Astrocyte of the spinal cord (primary cell): Measurements from ENCODE around the gene UBE2Z.
"Not testable (repeated sequence)": the region's sequence is repeated elsewhere in the genome, so short reads cannot be mapped to it uniquely, and the experiment has no call there.

Source experiments
- DNase-seq: peaks from one replicate; pipeline ENCODE4 v3.0.0; 2011; ENCODE audit warnings: low read depth, low spot score
- H3K4me3 ChIP-seq: 2 replicates; pipeline ENCODE4 v1.5.1; 2011; ENCODE audit warnings: low read depth, mild to moderate bottlenecking, low read length, moderate library complexity
- in situ Hi-C: cut with HindIII; loops from 2 replicates; pipeline ENCODE4 v1.10.0; 2017; ENCODE audit warnings: low sequenced_read_pairs
- TF ChIP-seq, protein P1 (sequence below): IDR thresholded peaks from 2 replicates; pipeline ENCODE4 v1.5.1; 2012; ENCODE audit warnings: low read depth, mild to moderate bottlenecking, low read length, inconsistent platforms

UBE2Z gene

GRCh38 chr17:48928876-48929811 lies 20.9 kb downstream of the UBE2Z start:
- no peak for DNase-seq
- H3K4me3 ChIP-seq, result no peak overlapping the region
- TF ChIP-seq, protein P1, sequence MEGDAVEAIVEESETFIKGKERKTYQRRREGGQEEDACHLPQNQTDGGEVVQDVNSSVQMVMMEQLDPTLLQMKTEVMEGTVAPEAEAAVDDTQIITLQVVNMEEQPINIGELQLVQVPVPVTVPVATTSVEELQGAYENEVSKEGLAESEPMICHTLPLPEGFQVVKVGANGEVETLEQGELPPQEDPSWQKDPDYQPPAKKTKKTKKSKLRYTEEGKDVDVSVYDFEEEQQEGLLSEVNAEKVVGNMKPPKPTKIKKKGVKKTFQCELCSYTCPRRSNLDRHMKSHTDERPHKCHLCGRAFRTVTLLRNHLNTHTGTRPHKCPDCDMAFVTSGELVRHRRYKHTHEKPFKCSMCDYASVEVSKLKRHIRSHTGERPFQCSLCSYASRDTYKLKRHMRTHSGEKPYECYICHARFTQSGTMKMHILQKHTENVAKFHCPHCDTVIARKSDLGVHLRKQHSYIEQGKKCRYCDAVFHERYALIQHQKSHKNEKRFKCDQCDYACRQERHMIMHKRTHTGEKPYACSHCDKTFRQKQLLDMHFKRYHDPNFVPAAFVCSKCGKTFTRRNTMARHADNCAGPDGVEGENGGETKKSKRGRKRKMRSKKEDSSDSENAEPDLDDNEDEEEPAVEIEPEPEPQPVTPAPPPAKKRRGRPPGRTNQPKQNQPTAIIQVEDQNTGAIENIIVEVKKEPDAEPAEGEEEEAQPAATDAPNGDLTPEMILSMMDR, result no peak
- in situ Hi-C loops, result no loop called here

DNA sequence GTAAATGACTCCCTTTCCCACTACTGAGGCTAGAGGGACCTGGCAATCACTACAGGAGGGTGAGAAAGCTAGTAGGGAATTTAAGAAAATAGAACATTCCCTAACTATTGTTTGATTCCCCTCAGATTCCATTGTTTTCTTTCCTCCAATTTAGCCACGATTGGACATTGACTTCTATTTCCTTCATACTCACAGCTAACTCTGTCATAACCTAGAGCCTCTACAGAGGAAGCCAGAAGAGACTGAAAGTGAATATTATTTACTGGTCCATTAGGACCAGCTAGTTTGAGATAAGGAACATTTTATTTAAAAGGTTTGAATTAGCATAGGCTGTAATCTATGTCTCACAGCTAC lies 21.6 kb downstream of the UBE2Z start:
- no peak for DNase-seq
- TF ChIP-seq, protein P1, result no peak
- H3K4me3 ChIP-seq, result no peak overlapping the region
- in situ Hi-C loops, result no loop called here

DNA sequence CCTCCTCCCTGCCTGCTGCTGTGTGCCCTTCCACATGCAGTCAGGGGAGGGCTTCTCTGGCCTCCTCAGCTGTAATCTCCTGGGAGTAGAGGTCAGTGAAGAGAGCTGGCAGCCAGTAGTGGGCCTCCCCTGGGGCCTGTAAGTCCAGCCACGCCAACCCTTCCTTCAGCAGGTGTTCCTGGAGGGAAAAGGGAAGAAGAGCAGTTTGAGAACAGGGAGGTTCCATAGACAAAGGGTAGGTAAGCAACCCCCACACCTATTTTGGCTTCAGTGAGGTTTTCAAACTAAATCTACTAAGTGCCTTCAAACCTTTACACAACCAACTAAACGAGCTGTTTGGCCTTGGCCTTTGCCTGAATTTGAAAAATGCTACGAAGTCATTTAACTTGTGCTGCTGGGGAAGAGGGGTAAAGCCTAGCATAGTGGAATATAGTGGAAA lies 22.2 kb downstream of the UBE2Z start:
- in situ Hi-C loops, result no loop called here
- DNase-seq, result no peak
- no peak overlapping the region for H3K4me3 ChIP-seq
- TF ChIP-seq, protein P1, result no peak

GRCh38 chr17:48933035-48933434 lies 24.8 kb downstream of the UBE2Z start:
- TF ChIP-seq, protein P1, result no peak
- no peak overlapping the region for H3K4me3 ChIP-seq
- DNase-seq, result no peak
- in situ Hi-C loops, result no loop called here

DNA sequence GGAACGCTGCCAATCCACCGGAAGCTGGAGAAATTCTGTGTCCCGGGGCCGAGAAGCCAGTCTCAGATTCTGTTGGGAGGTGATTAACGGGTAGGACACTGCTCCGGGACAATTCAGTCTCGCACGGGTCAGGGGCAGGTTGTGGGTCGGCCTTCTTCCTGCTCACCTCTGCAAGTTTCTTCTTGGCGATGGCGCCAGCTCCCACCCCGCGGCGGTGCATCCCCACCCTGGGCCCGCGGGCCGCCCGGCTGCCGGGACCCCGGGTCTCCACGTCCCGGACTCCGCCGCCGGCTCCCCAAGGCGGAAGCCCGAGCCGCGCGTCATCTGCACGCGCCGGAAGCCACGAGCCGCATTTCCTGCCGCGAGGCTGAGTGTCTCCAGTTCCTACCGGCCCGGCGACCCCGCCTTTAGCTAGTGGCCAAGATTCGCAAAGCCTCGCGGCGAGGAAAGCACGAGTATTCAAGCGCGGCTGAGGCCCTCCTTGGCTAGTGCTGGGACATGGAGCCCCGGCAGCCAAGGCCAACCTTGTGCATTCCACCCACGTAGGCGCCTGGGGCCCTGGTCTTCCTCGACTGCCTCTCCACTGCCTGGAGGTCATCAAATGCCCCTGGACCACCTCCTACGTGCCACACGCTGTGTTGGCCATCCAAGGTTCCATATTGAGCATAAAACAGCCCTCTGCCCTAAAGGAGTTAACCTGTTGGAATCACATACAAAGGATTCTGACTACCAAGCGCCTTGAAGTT lies 36.5 kb downstream of the UBE2Z start, which contains the start of gene SNF8:
Gene SNF8 (minus strand): TSS at position 328 of the 746 bp plus-strand sequence. CDS start 108 bp downstream, at position 220.
- in situ Hi-C loops, result no loop called here
- TF ChIP-seq, protein P1, result no peak
- H3K4me3 ChIP-seq, result peak within 1 kb of the TSS; percentile 94
- DNase-seq, result peak; percentile 92

- in situ Hi-C loops, DNase-seq: not testable (repeated sequence)
- peak overlapping the region; percentile 94 for H3K4me3 ChIP-seq
These were observed 37.0 kb downstream of the UBE2Z start for GRCh38 chr17:48945261-48945651.

DNA sequence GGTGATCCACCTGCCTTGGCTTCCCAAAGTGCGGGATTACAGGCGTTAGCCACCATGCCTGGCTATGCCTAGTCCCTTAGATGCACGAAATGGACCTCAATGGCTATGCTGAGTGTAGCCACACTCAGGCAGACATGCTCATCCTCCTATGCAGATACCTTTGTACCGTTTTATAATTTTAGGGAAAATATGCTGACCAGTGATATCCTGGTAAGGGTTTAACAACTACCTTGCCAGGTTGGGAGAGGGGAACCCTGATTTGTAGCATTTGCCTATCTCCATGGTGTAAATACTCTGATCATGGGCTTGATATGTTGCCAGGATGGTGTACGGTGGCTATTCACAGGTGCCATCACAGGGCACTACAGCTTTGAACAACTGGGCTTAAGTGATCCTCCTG lies 43.4 kb downstream of the UBE2Z start:
- TF ChIP-seq, protein P1, result no peak
- in situ Hi-C loops, result no loop called here
- H3K4me3 ChIP-seq, result no peak overlapping the region
- no peak for DNase-seq
